ENCODE measurements around the gene EHMT1. TPM values are rescaled to one million over a fixed set of nuclear protein-coding genes. Genes with fewer than 3 reads are reported as not detected.

The EHMT1 gene
- total RNA-seq, 5 donors from 2014 or later (not counting 1 experiment from before 2014, with no cell fraction given): 113 to 124 (median 121) TPM

DNA sequence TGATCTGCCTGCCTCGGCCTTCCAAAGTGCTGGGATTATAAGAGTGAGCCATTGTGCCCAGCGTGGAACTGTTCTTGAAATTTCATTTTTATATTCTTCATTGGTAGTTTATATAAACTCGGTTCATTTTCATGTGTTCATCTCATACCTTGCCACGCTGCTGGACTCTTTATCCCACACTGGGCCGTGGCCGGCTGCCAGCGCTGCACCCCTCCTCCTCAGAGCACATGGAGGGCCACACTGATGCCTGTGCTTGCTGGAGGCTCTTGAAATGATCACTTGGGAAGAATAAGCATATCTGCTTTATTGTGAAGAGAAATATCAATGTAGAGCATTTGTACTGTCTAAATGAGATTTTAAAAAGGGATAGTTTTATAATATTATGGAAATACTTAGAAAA is 69.5 kb downstream of the EHMT1 start:
- H3K36me3 Mint-ChIP-seq: peaks cover 34% of the 10 kb centered on the region
- H3K27me3 Mint-ChIP-seq: no peaks in the 10 kb centered on the region
- Histone ChIP-seq H3K36me3 (ENCODE audit: control insufficient read depth in 2 of 2, extremely low read depth in 1 of 2, insufficient read depth in 1 of 2, low read length in 1 of 2) (no peaks in the 10 kb centered on the region), H3K9me3 (no peaks in the 10 kb centered on the region), H3K4me1 (ENCODE audit: control insufficient read depth in 1 of 2, extremely low read depth in 1 of 2, insufficient read depth in 2 of 2, low read length in 2 of 2) (peaks cover 2 to 11% of the 10 kb centered on the region in 2 experiments), H3K27me3 (replicated peaks in 1 of 2; ENCODE audit: control insufficient read depth in 2 of 2, extremely low read depth in 1 of 2, insufficient read depth in 2 of 2, low read length in 1 of 2) (no peaks in the 10 kb centered on the region), H3K4me3 (ENCODE audit: control insufficient read depth in 1 of 2, extremely low read depth in 1 of 2, low read length in 1 of 2) (no peak overlapping the region), H3K27ac (ENCODE audit: low read length) (no peak overlapping the region)
- WGBS (ENCODE audit: insufficient coverage): no CpG with 5 or more reads among the region's 7 CpGs
- no peak overlapping the region for H3K27ac Mint-ChIP-seq
- DNase-seq: no peak
- ChIA-PET CTCF (no interaction called here), POLR2A (no interaction called here)
- no peak overlapping the region for H3K4me3 Mint-ChIP-seq
- no peaks in the 10 kb centered on the region for H3K9me3 Mint-ChIP-seq
- no peak for ATAC-seq (replicated peaks in 1 of 4)
- H3K4me1 Mint-ChIP-seq: peaks cover 61 to 73% (median 70%) of the 10 kb centered on the region in 3 donors

DNA sequence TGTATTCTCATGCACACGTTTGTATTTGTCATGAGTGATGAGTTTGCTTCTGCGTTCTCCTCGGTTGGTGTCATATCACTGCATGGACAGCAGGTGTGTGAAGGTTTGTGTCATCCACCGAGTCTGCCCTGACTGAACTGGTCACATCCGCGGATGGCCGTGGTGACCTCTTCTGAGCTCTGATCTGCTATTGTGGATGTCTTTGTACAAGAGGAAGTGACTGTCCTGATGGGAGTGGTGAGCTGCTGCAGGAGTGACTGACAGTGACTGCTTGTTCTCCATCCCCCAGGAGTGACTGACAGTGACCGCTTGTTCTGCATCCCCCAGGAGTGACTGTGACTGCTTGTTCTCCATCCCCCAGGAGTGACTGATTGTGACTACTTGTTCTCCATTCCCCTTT is 69.9 kb downstream of the EHMT1 start:
- CTCF ChIA-PET: interaction anchor here in 1 of 2 donors (0.6 kb wide), 1 partner anchor 108 kb away, joined by 4 read pairs; no protein-coding TSS in a partner anchor
- Mint-ChIP-seq H3K4me3 (no peak overlapping the region), H3K36me3 (peaks cover 34% of the 10 kb centered on the region), H3K4me1 (peaks cover 59 to 73% (median 68%) of the 10 kb centered on the region in 3 donors), H3K27ac (no peak overlapping the region), H3K27me3 (no peaks in the 10 kb centered on the region), H3K9me3 (no peaks in the 10 kb centered on the region)
- Histone ChIP-seq H3K27me3 (replicated peaks in 1 of 2; ENCODE audit: control insufficient read depth in 2 of 2, extremely low read depth in 1 of 2, insufficient read depth in 2 of 2, low read length in 1 of 2) (no peaks in the 10 kb centered on the region), H3K9me3 (no peaks in the 10 kb centered on the region), H3K36me3 (ENCODE audit: control insufficient read depth in 2 of 2, extremely low read depth in 1 of 2, insufficient read depth in 1 of 2, low read length in 1 of 2) (no peaks in the 10 kb centered on the region), H3K4me3 (ENCODE audit: control insufficient read depth in 1 of 2, extremely low read depth in 1 of 2, low read length in 1 of 2) (no peak overlapping the region), H3K27ac (ENCODE audit: low read length) (no peak overlapping the region), H3K4me1 (ENCODE audit: control insufficient read depth in 1 of 2, extremely low read depth in 1 of 2, insufficient read depth in 2 of 2, low read length in 2 of 2) (peaks cover 2 to 11% of the 10 kb centered on the region in 2 experiments)
- WGBS (ENCODE audit: insufficient coverage): 89% methylated on average over 8 of the region's 8 CpGs
- POLR2A ChIA-PET: no interaction called here
- DNase-seq (no peak), ATAC-seq (replicated peaks in 1 of 4) (no peak)

- H3K4me3 Mint-ChIP-seq: no peak overlapping the region
Observed at GRCh38 chr9:137689745-137690529, 71.1 kb downstream of the EHMT1 start.

DNA sequence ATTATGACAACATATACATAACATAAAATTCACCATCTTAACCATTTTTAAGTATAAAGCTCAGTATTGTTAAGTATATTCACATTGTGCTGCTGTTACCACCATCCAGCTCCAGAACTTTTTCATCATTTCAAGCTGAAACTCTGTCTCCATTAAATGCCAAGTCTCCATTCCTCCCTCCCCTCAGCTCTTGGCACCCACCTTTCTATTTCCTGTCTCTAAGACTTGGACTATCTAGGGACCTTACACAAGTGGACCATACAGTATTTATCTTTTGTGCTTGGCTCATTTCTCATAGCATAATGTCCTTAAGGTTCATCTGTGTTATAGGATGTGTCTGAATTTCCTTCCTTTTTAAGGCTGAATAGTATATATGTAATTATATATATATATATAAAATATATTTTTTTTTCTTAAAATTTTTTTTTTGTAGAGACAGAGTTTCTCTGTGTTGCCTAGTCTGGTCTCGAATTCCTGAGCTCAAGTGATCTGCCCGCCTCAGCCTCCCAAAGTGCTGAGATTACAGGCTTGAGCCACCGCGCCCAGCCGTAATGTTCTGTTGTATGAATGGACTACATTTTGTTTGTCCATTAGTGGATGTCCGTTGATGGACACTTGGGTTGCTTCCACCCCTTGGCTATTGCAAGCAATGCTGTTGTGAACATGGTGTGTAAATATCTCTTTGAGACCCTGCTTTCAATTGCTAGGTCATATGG is 72.3 kb downstream of the EHMT1 start:
- Histone ChIP-seq H3K9me3 (no peaks in the 10 kb centered on the region), H3K27me3 (replicated peaks in 1 of 2; ENCODE audit: control insufficient read depth in 2 of 2, extremely low read depth in 1 of 2, insufficient read depth in 2 of 2, low read length in 1 of 2) (no peaks in the 10 kb centered on the region), H3K36me3 (ENCODE audit: control insufficient read depth in 2 of 2, extremely low read depth in 1 of 2, insufficient read depth in 1 of 2, low read length in 1 of 2) (no peaks in the 10 kb centered on the region), H3K4me3 (ENCODE audit: control insufficient read depth in 1 of 2, extremely low read depth in 1 of 2, low read length in 1 of 2) (no peak overlapping the region), H3K27ac (ENCODE audit: low read length) (no peak overlapping the region), H3K4me1 (ENCODE audit: control insufficient read depth in 1 of 2, extremely low read depth in 1 of 2, insufficient read depth in 2 of 2, low read length in 2 of 2) (peaks cover 2 to 28% of the 10 kb centered on the region in 2 experiments)
- H3K4me3 Mint-ChIP-seq: no peak overlapping the region
- POLR2A ChIA-PET: no interaction called here
- H3K27me3 Mint-ChIP-seq: no peaks in the 10 kb centered on the region
- no peak overlapping the region for H3K27ac Mint-ChIP-seq
- ATAC-seq (replicated peaks in 1 of 4) (no peak), DNase-seq (no peak)
- no peaks in the 10 kb centered on the region for H3K9me3 Mint-ChIP-seq
- WGBS (ENCODE audit: insufficient coverage): 97% methylated on average over 6 of the region's 6 CpGs
- peaks cover 67 to 75% (median 70%) of the 10 kb centered on the region in 3 donors for H3K4me1 Mint-ChIP-seq
- CTCF ChIA-PET: no interaction called here
- H3K36me3 Mint-ChIP-seq: peaks cover 28% of the 10 kb centered on the region

More at GRCh38 chr9:137689745-137690529, 71.1 kb downstream of the EHMT1 start:
- ChIA-PET POLR2A (no interaction called here), CTCF (no interaction called here)
- Mint-ChIP-seq H3K4me1 (peaks cover 67 to 78% (median 70%) of the 10 kb centered on the region in 3 donors), H3K9me3 (no peaks in the 10 kb centered on the region), H3K27me3 (no peaks in the 10 kb centered on the region), H3K27ac (no peak overlapping the region), H3K36me3 (peaks cover 36% of the 10 kb centered on the region)
- no peak overlapping the region for H3K27ac ChIP-seq (ENCODE audit: low read length)
- no peaks in the 10 kb centered on the region for H3K27me3 ChIP-seq (replicated peaks in 1 of 2; ENCODE audit: control insufficient read depth in 2 of 2, extremely low read depth in 1 of 2, insufficient read depth in 2 of 2, low read length in 1 of 2)
- 96% methylated on average over 15 of the region's 16 CpGs for WGBS (ENCODE audit: insufficient coverage)
- no peaks in the 10 kb centered on the region for H3K9me3 ChIP-seq
- no peak overlapping the region for H3K4me3 ChIP-seq (ENCODE audit: control insufficient read depth in 1 of 2, extremely low read depth in 1 of 2, low read length in 1 of 2)
- H3K4me1 ChIP-seq (ENCODE audit: control insufficient read depth in 1 of 2, extremely low read depth in 1 of 2, insufficient read depth in 2 of 2, low read length in 2 of 2): peaks cover 2 to 19% of the 10 kb centered on the region in 2 experiments
- ATAC-seq (replicated peaks in 1 of 4): no peak
- no peaks in the 10 kb centered on the region for H3K36me3 ChIP-seq (ENCODE audit: control insufficient read depth in 2 of 2, extremely low read depth in 1 of 2, insufficient read depth in 1 of 2, low read length in 1 of 2)
- DNase-seq: no peak

- 100% methylated on average over 2 of the region's 12 CpGs for WGBS (ENCODE audit: insufficient coverage)
- no peak overlapping the region for H3K4me3 ChIP-seq (ENCODE audit: control insufficient read depth in 1 of 2, extremely low read depth in 1 of 2, low read length in 1 of 2)
- H3K27ac ChIP-seq (ENCODE audit: low read length): no peak overlapping the region
- DNase-seq (peak in 1 of 35 experiments; percentile 12), ATAC-seq (replicated peaks in 1 of 4) (no peak)
- Mint-ChIP-seq H3K27ac (peak overlapping the region in 1 of 2 donors; percentile 30), H3K4me3 (peak overlapping the region in 1 of 3 donors; percentile 9), H3K4me1 (peaks cover 74 to 80% (median 76%) of the 10 kb centered on the region in 3 donors), H3K36me3 (peaks cover 28% of the 10 kb centered on the region), H3K9me3 (no peaks in the 10 kb centered on the region), H3K27me3 (no peaks in the 10 kb centered on the region)
- H3K27me3 ChIP-seq (replicated peaks in 1 of 2; ENCODE audit: control insufficient read depth in 2 of 2, extremely low read depth in 1 of 2, insufficient read depth in 2 of 2, low read length in 1 of 2): no peaks in the 10 kb centered on the region
- H3K36me3 ChIP-seq (ENCODE audit: control insufficient read depth in 2 of 2, extremely low read depth in 1 of 2, insufficient read depth in 1 of 2, low read length in 1 of 2): peaks cover 0 to 1% of the 10 kb centered on the region in 2 donors
- peaks cover 2 to 31% of the 10 kb centered on the region in 2 experiments for H3K4me1 ChIP-seq (ENCODE audit: control insufficient read depth in 1 of 2, extremely low read depth in 1 of 2, insufficient read depth in 2 of 2, low read length in 2 of 2)
- ChIA-PET POLR2A (no interaction called here), CTCF (no interaction called here)
- no peaks in the 10 kb centered on the region for H3K9me3 ChIP-seq
Observed at GRCh38 chr9:137691646-137692351, 73.0 kb downstream of the EHMT1 start.

DNA sequence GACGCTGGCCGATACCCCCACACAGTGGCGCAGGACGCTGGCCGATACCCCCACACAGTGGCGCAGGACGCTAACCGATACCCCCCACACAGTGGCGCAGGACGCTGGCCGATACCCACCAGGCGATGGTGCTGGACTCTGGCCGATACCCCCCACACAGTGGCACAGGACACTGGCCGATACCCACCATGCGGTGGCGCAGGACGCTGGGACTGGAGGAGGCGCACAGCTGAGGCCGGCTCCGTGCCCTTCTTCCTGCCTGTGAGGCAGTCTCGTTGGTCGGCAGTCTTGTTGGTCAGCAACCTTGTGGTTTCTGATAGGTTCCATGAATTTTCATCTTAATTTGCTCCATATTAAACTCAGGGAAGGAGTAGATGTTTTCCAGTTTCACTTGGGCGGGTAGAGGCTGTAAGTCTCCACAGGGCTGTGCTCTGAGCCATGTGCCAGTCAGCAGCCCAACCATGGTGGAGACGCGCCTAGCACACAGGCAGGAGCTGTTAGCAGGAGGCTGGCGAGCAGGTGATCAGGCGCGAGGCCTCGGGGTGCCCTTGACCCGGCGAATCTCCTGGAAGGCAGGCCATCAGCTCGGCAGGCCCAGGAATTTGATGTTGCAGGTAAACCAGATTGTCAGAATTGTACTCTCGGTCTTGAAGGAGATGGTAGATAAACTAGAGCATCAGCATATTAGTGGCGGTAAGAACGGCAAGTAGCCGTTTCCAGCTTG is 75.6 kb downstream of the EHMT1 start:
- Histone ChIP-seq H3K4me3 (ENCODE audit: control insufficient read depth in 1 of 2, extremely low read depth in 1 of 2, low read length in 1 of 2) (no peak overlapping the region), H3K36me3 (ENCODE audit: control insufficient read depth in 2 of 2, extremely low read depth in 1 of 2, insufficient read depth in 1 of 2, low read length in 1 of 2) (peaks cover 0 to 3% of the 10 kb centered on the region in 2 donors), H3K27me3 (replicated peaks in 1 of 2; ENCODE audit: control insufficient read depth in 2 of 2, extremely low read depth in 1 of 2, insufficient read depth in 2 of 2, low read length in 1 of 2) (no peaks in the 10 kb centered on the region), H3K9me3 (no peaks in the 10 kb centered on the region), H3K4me1 (ENCODE audit: control insufficient read depth in 1 of 2, extremely low read depth in 1 of 2, insufficient read depth in 2 of 2, low read length in 2 of 2) (peaks cover 0 to 36% of the 10 kb centered on the region in 2 experiments), H3K27ac (ENCODE audit: low read length) (no peak overlapping the region)
- Mint-ChIP-seq H3K4me3 (no peak overlapping the region), H3K27ac (no peak overlapping the region), H3K36me3 (peaks cover 18% of the 10 kb centered on the region), H3K4me1 (peaks cover 70 to 73% (median 72%) of the 10 kb centered on the region in 3 donors), H3K9me3 (no peaks in the 10 kb centered on the region), H3K27me3 (no peaks in the 10 kb centered on the region)
- POLR2A ChIA-PET: no interaction called here
- DNase-seq: no peak
- CTCF ChIA-PET: no interaction called here
- WGBS (ENCODE audit: insufficient coverage): 95% methylated on average over 19 of the region's 36 CpGs
- ATAC-seq (replicated peaks in 1 of 4): no peak

Data from T-cell (primary cell).